ENCODE data around the gene CDYL2. TPM values are rescaled to one million over a fixed set of nuclear protein-coding genes. Genes with fewer than 3 reads are reported as not detected.
A peak's percentile ranks its signal among the peaks of the same experiment; 100 is the strongest.

The CDYL2 gene
- total RNA-seq, 2 experiments from 2014 or later: 54.6 to 60.2 TPM

GRCh38 chr16:80766798-80767197 lies 37.6 kb downstream of the CDYL2 start:
- POLR2A ChIA-PET: no interaction called here
- H3K36me3 Mint-ChIP-seq (ENCODE audit: low read depth): peaks cover 33% of the 10 kb centered on the region
- CTCF ChIA-PET: no interaction called here
- peaks cover 13% of the 10 kb centered on the region for H3K4me1 Mint-ChIP-seq
- no peaks in the 10 kb centered on the region for H3K27me3 Mint-ChIP-seq
- H3K9me3 Mint-ChIP-seq: peaks cover 10% of the 10 kb centered on the region
- DNase-seq: no peak
- no peak overlapping the region for H3K4me3 Mint-ChIP-seq
- no peak overlapping the region for H3K27ac Mint-ChIP-seq

- peak overlapping the region; percentile 67 for H3K27ac Mint-ChIP-seq
- H3K36me3 Mint-ChIP-seq (ENCODE audit: low read depth): peaks cover 17% of the 10 kb centered on the region
- peaks cover 4% of the 10 kb centered on the region for H3K9me3 Mint-ChIP-seq
- POLR2A ChIA-PET: no interaction called here
- peaks cover 19% of the 10 kb centered on the region for H3K4me1 Mint-ChIP-seq
- CTCF ChIA-PET: no interaction called here
- no peaks in the 10 kb centered on the region for H3K27me3 Mint-ChIP-seq
- DNase-seq: no peak
- H3K4me3 Mint-ChIP-seq: peak overlapping the region; percentile 40
Observed at GRCh38 chr16:80759419-80760162, 44.8 kb downstream of the CDYL2 start.

- Mint-ChIP-seq H3K4me1 (peaks cover 21% of the 10 kb centered on the region), H3K36me3 (ENCODE audit: low read depth) (peaks cover 6% of the 10 kb centered on the region), H3K27ac (no peak overlapping the region), H3K9me3 (no peaks in the 10 kb centered on the region), H3K4me3 (no peak overlapping the region), H3K27me3 (no peaks in the 10 kb centered on the region)
- no peak for DNase-seq
- CTCF ChIA-PET: interaction anchor here (1.6 kb wide), 1 partner anchor 227 kb away, joined by 6 read pairs; no protein-coding TSS in a partner anchor
- POLR2A ChIA-PET: no interaction called here
Observed at GRCh38 chr16:80754476-80754875, 49.9 kb downstream of the CDYL2 start.

- CTCF ChIA-PET: no interaction called here
Observed at GRCh38 chr16:80752541-80752940, 51.9 kb downstream of the CDYL2 start.

GRCh38 chr16:80751167-80751566 lies 53.2 kb downstream of the CDYL2 start:
- POLR2A ChIA-PET: no interaction called here
- H3K27me3 Mint-ChIP-seq: no peaks in the 10 kb centered on the region

More at GRCh38 chr16:80752541-80752940, 51.9 kb downstream of the CDYL2 start:
- POLR2A ChIA-PET: no interaction called here
- Mint-ChIP-seq H3K9me3 (no peaks in the 10 kb centered on the region), H3K27ac (no peak overlapping the region), H3K4me1 (peaks cover 22% of the 10 kb centered on the region), H3K27me3 (no peaks in the 10 kb centered on the region), H3K4me3 (no peak overlapping the region), H3K36me3 (ENCODE audit: low read depth) (peaks cover 6% of the 10 kb centered on the region)
- no peak for DNase-seq

GRCh38 chr16:80746231-80746630 lies 58.2 kb downstream of the CDYL2 start:
- CTCF ChIA-PET: no interaction called here
- POLR2A ChIA-PET: no interaction called here

More at GRCh38 chr16:80751167-80751566, 53.2 kb downstream of the CDYL2 start:
- peaks cover 6% of the 10 kb centered on the region for H3K36me3 Mint-ChIP-seq (ENCODE audit: low read depth)
- CTCF ChIA-PET: interaction anchor here (0.8 to 1.2 kb wide), 2 partner anchors 12 to 224 kb away, joined by 3 read pairs; no protein-coding TSS in a partner anchor
- H3K4me3 Mint-ChIP-seq: no peak overlapping the region
- no peak for DNase-seq
- no peaks in the 10 kb centered on the region for H3K9me3 Mint-ChIP-seq
- H3K4me1 Mint-ChIP-seq: peaks cover 22% of the 10 kb centered on the region
- no peak overlapping the region for H3K27ac Mint-ChIP-seq

GRCh38 chr16:80744856-80745255 lies 59.5 kb downstream of the CDYL2 start:
- no peak for DNase-seq
- Mint-ChIP-seq H3K4me1 (peaks cover 41% of the 10 kb centered on the region), H3K4me3 (no peak overlapping the region), H3K27ac (no peak overlapping the region), H3K27me3 (no peaks in the 10 kb centered on the region), H3K9me3 (peaks cover 16% of the 10 kb centered on the region), H3K36me3 (ENCODE audit: low read depth) (peaks cover 27% of the 10 kb centered on the region)
- CTCF ChIA-PET: no interaction called here
- POLR2A ChIA-PET: no interaction called here

More at GRCh38 chr16:80746231-80746630, 58.2 kb downstream of the CDYL2 start:
- Mint-ChIP-seq H3K9me3 (peaks cover 9% of the 10 kb centered on the region), H3K4me1 (peaks cover 43% of the 10 kb centered on the region), H3K27ac (no peak overlapping the region), H3K27me3 (no peaks in the 10 kb centered on the region), H3K36me3 (ENCODE audit: low read depth) (peaks cover 21% of the 10 kb centered on the region), H3K4me3 (no peak overlapping the region)
- no peak for DNase-seq

GRCh38 chr16:80743772-80744171 lies 60.6 kb downstream of the CDYL2 start:
- POLR2A ChIA-PET: no interaction called here
- peaks cover 48% of the 10 kb centered on the region for H3K4me1 Mint-ChIP-seq
- no peak overlapping the region for H3K27ac Mint-ChIP-seq
- H3K27me3 Mint-ChIP-seq: no peaks in the 10 kb centered on the region
- DNase-seq: peak; percentile 25
- H3K9me3 Mint-ChIP-seq: peaks cover 27% of the 10 kb centered on the region
- no peak overlapping the region for H3K4me3 Mint-ChIP-seq
- H3K36me3 Mint-ChIP-seq (ENCODE audit: low read depth): peaks cover 34% of the 10 kb centered on the region
- CTCF ChIA-PET: no interaction called here

GRCh38 chr16:80743273-80743672 lies 61.1 kb downstream of the CDYL2 start:
- no peaks in the 10 kb centered on the region for H3K27me3 Mint-ChIP-seq
- no peak overlapping the region for H3K27ac Mint-ChIP-seq
- no peak overlapping the region for H3K4me3 Mint-ChIP-seq
- peaks cover 46% of the 10 kb centered on the region for H3K4me1 Mint-ChIP-seq
- POLR2A ChIA-PET: no interaction called here
- H3K9me3 Mint-ChIP-seq: peaks cover 30% of the 10 kb centered on the region
- no peak for DNase-seq
- peaks cover 38% of the 10 kb centered on the region for H3K36me3 Mint-ChIP-seq (ENCODE audit: low read depth)
- CTCF ChIA-PET: no interaction called here

GRCh38 chr16:80742331-80742730 lies 62.1 kb downstream of the CDYL2 start:
- ChIA-PET POLR2A (no interaction called here), CTCF (no interaction called here)
- Mint-ChIP-seq H3K4me1 (peaks cover 40% of the 10 kb centered on the region), H3K36me3 (ENCODE audit: low read depth) (peaks cover 46% of the 10 kb centered on the region), H3K9me3 (peaks cover 31% of the 10 kb centered on the region), H3K27ac (no peak overlapping the region), H3K4me3 (no peak overlapping the region), H3K27me3 (no peaks in the 10 kb centered on the region)
- no peak for DNase-seq

GRCh38 chr16:80741724-80742123 lies 62.7 kb downstream of the CDYL2 start:
- no peak overlapping the region for H3K27ac Mint-ChIP-seq
- H3K27me3 Mint-ChIP-seq: no peaks in the 10 kb centered on the region
- DNase-seq: no peak
- H3K36me3 Mint-ChIP-seq (ENCODE audit: low read depth): peaks cover 46% of the 10 kb centered on the region
- no peak overlapping the region for H3K4me3 Mint-ChIP-seq
- H3K4me1 Mint-ChIP-seq: peaks cover 39% of the 10 kb centered on the region
- POLR2A ChIA-PET: no interaction called here
- CTCF ChIA-PET: no interaction called here
- peaks cover 31% of the 10 kb centered on the region for H3K9me3 Mint-ChIP-seq

- CTCF ChIA-PET: no interaction called here
- Mint-ChIP-seq H3K27ac (no peak overlapping the region), H3K4me3 (no peak overlapping the region), H3K4me1 (peaks cover 32% of the 10 kb centered on the region), H3K27me3 (no peaks in the 10 kb centered on the region), H3K36me3 (ENCODE audit: low read depth) (peaks cover 41% of the 10 kb centered on the region), H3K9me3 (peaks cover 31% of the 10 kb centered on the region)
- POLR2A ChIA-PET: no interaction called here
- DNase-seq: no peak
Observed at GRCh38 chr16:80739523-80739922, 64.9 kb downstream of the CDYL2 start.

GRCh38 chr16:80738521-80738920 lies 65.9 kb downstream of the CDYL2 start:
- ChIA-PET POLR2A (no interaction called here), CTCF (no interaction called here)
- no peak overlapping the region for H3K27ac Mint-ChIP-seq

GRCh38 chr16:80735846-80736245 lies 68.6 kb downstream of the CDYL2 start:
- Mint-ChIP-seq H3K4me3 (no peak overlapping the region), H3K4me1 (peaks cover 20% of the 10 kb centered on the region), H3K27me3 (no peaks in the 10 kb centered on the region), H3K36me3 (ENCODE audit: low read depth) (peaks cover 43% of the 10 kb centered on the region), H3K27ac (no peak overlapping the region), H3K9me3 (peaks cover 30% of the 10 kb centered on the region)
- CTCF ChIA-PET: interaction anchor here (2.3 kb wide), 1 partner anchor 209 kb away, joined by 5 read pairs; no protein-coding TSS in a partner anchor
- DNase-seq: no peak
- POLR2A ChIA-PET: interaction anchor here (1.1 kb wide), 1 partner anchor 15 kb away, joined by 4 read pairs; no protein-coding TSS in a partner anchor

More at GRCh38 chr16:80738521-80738920, 65.9 kb downstream of the CDYL2 start:
- Mint-ChIP-seq H3K36me3 (ENCODE audit: low read depth) (peaks cover 43% of the 10 kb centered on the region), H3K4me3 (no peak overlapping the region), H3K9me3 (peaks cover 31% of the 10 kb centered on the region), H3K4me1 (peaks cover 28% of the 10 kb centered on the region), H3K27me3 (no peaks in the 10 kb centered on the region)
- no peak for DNase-seq

Data from activated CD4-positive, alpha-beta memory T cell treated with anti-CD3 and anti-CD28 coated beads, Interleukin-2, amount 10 ng/mL, durations not matched to agents 7 days and 5 days (primary cell).